K562 (cell line): ENCODE measurements around the gene SLC2A9.

Experiments used
- ATF7 ChIP-seq: fragments of 450-650 bp; IDR thresholded peaks from 2 replicates; pipeline ENCODE4 v1.7.1; 2014; ENCODE audit warnings: mild to moderate bottlenecking, moderate library complexity
- BHLHE40 ChIP-seq: IDR thresholded peaks from 2 replicates; pipeline ENCODE4 v1.6.1; 2011; ENCODE audit warnings: low read length, improper control_type of control experiment
- NFIX ChIP-seq: fragments of 250-450 bp; sonication (Bioruptor Pico); IDR thresholded peaks from 2 replicates; pipeline ENCODE4 v1.4.0; 2020; ENCODE audit warnings: low read depth, mild to moderate bottlenecking, moderate library complexity
- ZNF24 ChIP-seq: fragments of 450-650 bp; IDR thresholded peaks from 2 replicates; pipeline ENCODE4 v1.6.1; 2016
- ZNF707 ChIP-seq: fragments of 250-450 bp; sonication (Bioruptor Pico); conservative IDR thresholded peaks from 2 replicates; pipeline ENCODE4 v1.8.0; 2022; ENCODE audit warnings: inconsistent platforms, mild to moderate bottlenecking, moderate library complexity
- TF ChIP-seq, protein P1 (sequence below), 2 experiments: fragments of 450-650 bp; formaldehyde crosslinking in 1 of 2; IDR thresholded peaks; 2 replicates each; pipeline versions ENCODE4 v1.4.0 to v1.6.1; 2014 to 2020; ENCODE audit warnings: mild to moderate bottlenecking in 2 of 2, borderline replicate concordance in 1 of 2, low read depth in 1 of 2

DNA sequence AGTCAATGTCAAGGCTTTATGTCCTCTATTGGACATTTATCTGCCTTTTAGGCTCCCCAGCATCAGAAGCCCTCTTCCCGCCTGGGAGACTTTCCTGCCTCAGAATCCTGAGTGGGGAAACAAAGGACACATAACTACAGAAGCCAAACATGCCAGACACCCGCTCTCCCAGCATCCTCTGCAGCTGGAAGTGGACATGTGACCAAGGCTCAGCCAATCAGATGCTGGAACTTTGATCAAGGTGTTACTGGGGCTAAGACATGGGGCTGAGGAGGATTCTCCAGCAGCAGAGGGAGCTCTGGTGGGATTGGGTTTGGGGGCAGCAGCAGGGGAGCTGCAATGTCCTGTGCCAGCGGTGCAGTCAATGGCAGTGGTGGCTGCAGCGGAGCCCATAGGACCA is 19.5 kb downstream of the SLC2A9 start:
- TF ChIP-seq NFIX (CRISPR knock-in tag) (no peak), ZNF24 (no peak), ZNF707 (CRISPR knock-in tag) (no peak), ATF7 (no peak), BHLHE40 (no peak)
- TF ChIP-seq, protein P1, sequence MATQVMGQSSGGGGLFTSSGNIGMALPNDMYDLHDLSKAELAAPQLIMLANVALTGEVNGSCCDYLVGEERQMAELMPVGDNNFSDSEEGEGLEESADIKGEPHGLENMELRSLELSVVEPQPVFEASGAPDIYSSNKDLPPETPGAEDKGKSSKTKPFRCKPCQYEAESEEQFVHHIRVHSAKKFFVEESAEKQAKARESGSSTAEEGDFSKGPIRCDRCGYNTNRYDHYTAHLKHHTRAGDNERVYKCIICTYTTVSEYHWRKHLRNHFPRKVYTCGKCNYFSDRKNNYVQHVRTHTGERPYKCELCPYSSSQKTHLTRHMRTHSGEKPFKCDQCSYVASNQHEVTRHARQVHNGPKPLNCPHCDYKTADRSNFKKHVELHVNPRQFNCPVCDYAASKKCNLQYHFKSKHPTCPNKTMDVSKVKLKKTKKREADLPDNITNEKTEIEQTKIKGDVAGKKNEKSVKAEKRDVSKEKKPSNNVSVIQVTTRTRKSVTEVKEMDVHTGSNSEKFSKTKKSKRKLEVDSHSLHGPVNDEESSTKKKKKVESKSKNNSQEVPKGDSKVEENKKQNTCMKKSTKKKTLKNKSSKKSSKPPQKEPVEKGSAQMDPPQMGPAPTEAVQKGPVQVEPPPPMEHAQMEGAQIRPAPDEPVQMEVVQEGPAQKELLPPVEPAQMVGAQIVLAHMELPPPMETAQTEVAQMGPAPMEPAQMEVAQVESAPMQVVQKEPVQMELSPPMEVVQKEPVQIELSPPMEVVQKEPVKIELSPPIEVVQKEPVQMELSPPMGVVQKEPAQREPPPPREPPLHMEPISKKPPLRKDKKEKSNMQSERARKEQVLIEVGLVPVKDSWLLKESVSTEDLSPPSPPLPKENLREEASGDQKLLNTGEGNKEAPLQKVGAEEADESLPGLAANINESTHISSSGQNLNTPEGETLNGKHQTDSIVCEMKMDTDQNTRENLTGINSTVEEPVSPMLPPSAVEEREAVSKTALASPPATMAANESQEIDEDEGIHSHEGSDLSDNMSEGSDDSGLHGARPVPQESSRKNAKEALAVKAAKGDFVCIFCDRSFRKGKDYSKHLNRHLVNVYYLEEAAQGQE (IDR thresholded peaks at IDR 0.05; ENCODE audit: borderline replicate concordance) = no peak
- TF ChIP-seq, protein P1 (CRISPR knock-in tag; IDR thresholded peaks at IDR 0.05; ENCODE audit: low read depth) = no peak
